NB4 (cell line): Measurements from ENCODE around the gene RFTN1.

ENCODE experiments used
- CTCF ChIP-seq: IDR thresholded peaks from one replicate; pipeline ENCODE4 v1.5.1; 2012; ENCODE audit warnings: low read depth, low read length
- MAX ChIP-seq: IDR thresholded peaks from 2 replicates; pipeline ENCODE4 v1.6.1; 2011; ENCODE audit warnings: low read depth, low read length
- MYC ChIP-seq: IDR thresholded peaks from 2 replicates; pipeline ENCODE4 v1.6.1; 2011; ENCODE audit warnings: low read depth, low read length
- POLR2A ChIP-seq: IDR thresholded peaks from 2 replicates; pipeline ENCODE4 v1.6.1; 2011; ENCODE audit warnings: mild to moderate bottlenecking; ENCODE audit not compliant: insufficient read length; ENCODE audit errors: extremely low read depth

GRCh38 chr3:16388850-16389441 lies 124.6 kb downstream of the RFTN1 start:
- no peak for TF ChIP-seq CTCF
- no peak for TF ChIP-seq MAX
- no peak for TF ChIP-seq MYC
- no peak for TF ChIP-seq POLR2A
